H1 (cell line): ENCODE measurements around the gene OR51T1. TPM values are rescaled to one million over a fixed set of nuclear protein-coding genes. Genes with fewer than 3 reads are reported as not detected.

Experiments
- CTCF ChIA-PET: fragments of 300-600 bp; sonication (Branson Sonifier 250); formaldehyde crosslinking; loops from one replicate; lab custom pipeline; 2021; ENCODE audit not compliant: partially characterized antibody; lab: Charles Lee
- POLR2A ChIA-PET: fragments of 300-600 bp; sonication (Branson Sonifier 250); formaldehyde crosslinking; loops from one replicate; lab custom pipeline; 2021; ENCODE audit warnings: inconsistent platforms; ENCODE audit not compliant: partially characterized antibody; lab: Charles Lee
- DNase-seq, 2 experiments: peaks; one replicate each; pipeline versions ENCODE4 v3.0.0 to v3.0.0-alpha.2; 2010 to 2022; ENCODE audit warnings: low spot score in 2 of 2, low read depth in 1 of 2, mixed read lengths in 1 of 2
- FAIRE-seq: peaks from 2 replicates; lab custom pipeline; 2011; peaks lifted over from hg19 to GRCh38; lab: Jason Lieb, UNC
- H2AFZ ChIP-seq: 2 replicates; pipeline ENCODE4 v1.8.1; 2012; ENCODE audit warnings: low read length, inconsistent platforms
- H2AK5ac ChIP-seq: 2 replicates; pipeline ENCODE4 v1.6.1; 2013; ENCODE audit warnings: low read depth, low read length
- H2BK120ac ChIP-seq: replicated peaks from 2 replicates; pipeline ENCODE3; 2013; ENCODE audit warnings: low read depth, low read length, inconsistent platforms
- H2BK12ac ChIP-seq: 2 replicates; pipeline ENCODE4 v1.6.1; 2013; ENCODE audit warnings: low read depth, low read length
- H2BK15ac ChIP-seq: 2 replicates; pipeline ENCODE4 v1.6.1; 2013; ENCODE audit warnings: low read length
- H2BK20ac ChIP-seq: 2 replicates; pipeline ENCODE4 v1.6.1; 2013; ENCODE audit warnings: low read length
- H2BK5ac ChIP-seq: 2 replicates; pipeline ENCODE4 v1.6.1; 2013; ENCODE audit warnings: low read depth, low read length
- H3K14ac ChIP-seq: 2 replicates; pipeline ENCODE4 v1.6.1; 2013; ENCODE audit warnings: inconsistent platforms; ENCODE audit not compliant: insufficient read length
- H3K18ac ChIP-seq: 2 replicates; pipeline ENCODE4 v1.6.1; 2013; ENCODE audit warnings: low read length; ENCODE audit errors: extremely low read depth
- H3K23ac ChIP-seq: 2 replicates; pipeline ENCODE4 v1.6.1; 2013; ENCODE audit warnings: inconsistent platforms; ENCODE audit not compliant: insufficient read length
- H3K23me2 ChIP-seq: 2 replicates; pipeline ENCODE4 v1.6.1; 2013; ENCODE audit warnings: low read depth, low read length
- H3K27ac ChIP-seq: 2 replicates; pipeline ENCODE4 v1.6.1; 2011; ENCODE audit warnings: low read depth, low read length, inconsistent platforms
- H3K27me3 ChIP-seq, 4 experiments: replicated peaks in 1 of 4; 1 replicate in 1 of 4; 2 replicates in 3 of 4; pipeline versions ENCODE4 v1.6.1 to v1.8.1; 2011 to 2013; ENCODE audit warnings: low read length in 3 of 4, mild to moderate bottlenecking in 3 of 4, inconsistent platforms in 2 of 4, mixed read lengths in 2 of 4, moderate library complexity in 1 of 4; ENCODE audit not compliant: control insufficient read depth in 3 of 4, insufficient read depth in 3 of 4; ENCODE audit errors: extremely low read depth in 1 of 4
- H3K36me3 ChIP-seq, 4 experiments: 2 replicates each; pipeline versions ENCODE4 v1.6.1 to v1.8.1; 2011 to 2013; ENCODE audit warnings: mild to moderate bottlenecking in 4 of 4, low read length in 3 of 4, moderate library complexity in 2 of 4, control low read depth in 1 of 4, inconsistent platforms in 1 of 4; ENCODE audit not compliant: insufficient read depth in 4 of 4, control insufficient read depth in 2 of 4
- H3K4ac ChIP-seq: replicated peaks from 2 replicates; pipeline ENCODE3; 2013; ENCODE audit warnings: low read length, low read depth, mixed read lengths, inconsistent platforms; ENCODE audit not compliant: insufficient read length
- H3K4me1 ChIP-seq, 4 experiments: replicated peaks in 1 of 4; 1 replicate in 1 of 4; 2 replicates in 3 of 4; pipeline versions ENCODE4 v1.6.1 to v1.8.1; 2011 to 2013; ENCODE audit warnings: low read length in 3 of 4, inconsistent platforms in 2 of 4, mixed read lengths in 1 of 4; ENCODE audit not compliant: insufficient read depth in 4 of 4, control insufficient read depth in 3 of 4
- H3K4me2 ChIP-seq, 2 experiments: 2 replicates each; pipeline versions ENCODE4 v1.6.1 to v1.8.1; 2011 to 2013; ENCODE audit warnings: low read depth in 2 of 2, low read length in 2 of 2, control low read depth in 1 of 2, inconsistent platforms in 1 of 2, mild to moderate bottlenecking in 1 of 2; ENCODE audit not compliant: insufficient read depth in 1 of 2
- H3K4me3 ChIP-seq, 4 experiments: fragments of 200-600, 300-600 bp in 1 of 4; sonication (generic), shearing (Covaris generic), sonication (Bioruptor Twin) in 1 of 4; 2 replicates each; pipeline versions ENCODE4 v1.5.1 to v1.8.1; 2011 to 2016; ENCODE audit warnings: low read length in 4 of 4, low read depth in 3 of 4, control low read depth in 2 of 4, inconsistent platforms in 2 of 4, mild to moderate bottlenecking in 2 of 4, mixed read lengths in 1 of 4, moderate library complexity in 1 of 4; ENCODE audit not compliant: insufficient read depth in 2 of 4; ENCODE audit errors: extremely low read depth in 1 of 4
- H3K56ac ChIP-seq: replicated peaks from 2 replicates; pipeline ENCODE3; 2013; ENCODE audit warnings: low read depth, mild to moderate bottlenecking, mixed read lengths, low read length, inconsistent platforms; ENCODE audit not compliant: insufficient read length
- H3K79me1 ChIP-seq: 2 replicates; pipeline ENCODE4 v1.6.1; 2013; ENCODE audit warnings: low read depth, low read length, control low read depth
- H3K79me2 ChIP-seq, 2 experiments: 2 replicates each; pipeline versions ENCODE4 v1.6.1 to v1.8.1; 2012 to 2013; ENCODE audit warnings: low read length in 2 of 2, mild to moderate bottlenecking in 2 of 2, inconsistent platforms in 1 of 2; ENCODE audit not compliant: insufficient read depth in 2 of 2, control insufficient read depth in 1 of 2
- H3K9ac ChIP-seq, 4 experiments: replicated peaks in 1 of 4; 1 replicate in 1 of 4; 2 replicates in 3 of 4; pipeline versions ENCODE4 v1.6.1 to v1.8.1; 2011 to 2013; ENCODE audit warnings: low read depth in 3 of 4, low read length in 3 of 4, control low read depth in 2 of 4, mild to moderate bottlenecking in 2 of 4, moderate library complexity in 2 of 4, inconsistent platforms in 1 of 4; ENCODE audit errors: extremely low read depth in 1 of 4
- H3K9me3 ChIP-seq, 2 experiments: 2 replicates each; pipeline versions ENCODE4 v1.6.1 to v1.8.1; 2012 to 2013; ENCODE audit warnings: mild to moderate bottlenecking in 2 of 2, moderate library complexity in 2 of 2, control low read depth in 1 of 2, inconsistent platforms in 1 of 2, low read depth in 1 of 2, low read length in 1 of 2, mixed read lengths in 1 of 2; ENCODE audit not compliant: insufficient read depth in 2 of 2
- H4K20me1 ChIP-seq, 2 experiments: replicated peaks in 1 of 2; 2 replicates each; pipeline versions ENCODE3 to v1.8.1; 2011 to 2013; ENCODE audit warnings: inconsistent platforms in 2 of 2, low read length in 2 of 2, mild to moderate bottlenecking in 1 of 2; ENCODE audit not compliant: insufficient read depth in 2 of 2, control insufficient read depth in 1 of 2
- H4K5ac ChIP-seq: 2 replicates; pipeline ENCODE4 v1.6.1; 2013; ENCODE audit warnings: low read length, low read depth, mixed read lengths, inconsistent platforms; ENCODE audit not compliant: insufficient read length
- H4K8ac ChIP-seq: 2 replicates; pipeline ENCODE4 v1.8.0; 2013; ENCODE audit warnings: mild to moderate bottlenecking, moderate library complexity, low read length, inconsistent platforms; ENCODE audit not compliant: insufficient read depth; ENCODE audit errors: extremely low read depth
- H4K91ac ChIP-seq: replicated peaks from 2 replicates; pipeline ENCODE3; 2013; ENCODE audit warnings: low read length, mixed read lengths, inconsistent platforms; ENCODE audit not compliant: insufficient read length
- CBX5 ChIP-seq: fragments of 300-800, 300-1000 bp; sonication (generic); IDR thresholded peaks from 2 replicates; pipeline ENCODE4 v1.7.1; 2016; ENCODE audit warnings: antibody characterized with exemption, low read length, low read depth
- NRF1 ChIP-seq: IDR thresholded peaks from 2 replicates; pipeline ENCODE4 v1.6.1; 2011; ENCODE audit warnings: mild to moderate bottlenecking, low read depth, low read length, improper control_type of control experiment
- POLR2AphosphoS5 ChIP-seq: IDR thresholded peaks from 2 replicates; pipeline ENCODE4 v1.6.1; 2011; ENCODE audit warnings: low read depth, low read length
- POU5F1 ChIP-seq: IDR thresholded peaks from 2 replicates; pipeline ENCODE4 v1.6.1; 2011; ENCODE audit warnings: low read depth, mild to moderate bottlenecking, low read length, moderate library complexity
- whole genome bisulfite sequencing, 2 experiments: shearing (Covaris generic) in 1 of 2; methylation state at CpG; one replicate each; pipeline versions ENCODE4 v1.1.6 to v1.1.7; 2013 to 2015; ENCODE audit warnings: low lambda C conversion rate in 2 of 2, mixed read lengths in 2 of 2, inconsistent platforms in 1 of 2, low coverage in 1 of 2, missing lambda C conversion rate in 1 of 2; ENCODE audit not compliant: insufficient replicate concordance in 2 of 2, insufficient coverage in 1 of 2, insufficient read length in 1 of 2; ENCODE audit errors: extremely low coverage in 1 of 2, missing lambda C conversion rate in 1 of 2; 5-methylcytosine and 5-hydroxymethylcytosine counted together
- polyA plus RNA-seq, 7 experiments: library from polyadenylated mRNA; depleted of rRNA in 3 of 7; stranded (reverse) in 5 of 7; unstranded in 2 of 7; fragments of >200 nt in 5 of 7; fragments of 200-250 nt in 2 of 7; gene quantifications; 1 replicate in 5 of 7; 2 replicates in 1 of 7; 4 replicates in 1 of 7; pipeline versions ENCODE4 v1.2.1 to v1.2.3, GENCODE V29; 2011 to 2013; ENCODE audit warnings: missing spikeins in 2 of 7, mixed read lengths in 2 of 7
- total RNA-seq: library from RNA; stranded (reverse); fragmentation: NEBNext Ultra II Directional; extraction: Animal tissue kit (Norgen Biotek cat#: 25700); gene quantifications from 2 replicates; pipeline ENCODE4 v1.2.1, GENCODE V29; 2021

The OR51T1 gene
- total and polyA plus RNA-seq, 2 of the 8 experiments (the other 6 are each of a cell fraction or from before 2014, with no cell fraction given), result not detected

DNA sequence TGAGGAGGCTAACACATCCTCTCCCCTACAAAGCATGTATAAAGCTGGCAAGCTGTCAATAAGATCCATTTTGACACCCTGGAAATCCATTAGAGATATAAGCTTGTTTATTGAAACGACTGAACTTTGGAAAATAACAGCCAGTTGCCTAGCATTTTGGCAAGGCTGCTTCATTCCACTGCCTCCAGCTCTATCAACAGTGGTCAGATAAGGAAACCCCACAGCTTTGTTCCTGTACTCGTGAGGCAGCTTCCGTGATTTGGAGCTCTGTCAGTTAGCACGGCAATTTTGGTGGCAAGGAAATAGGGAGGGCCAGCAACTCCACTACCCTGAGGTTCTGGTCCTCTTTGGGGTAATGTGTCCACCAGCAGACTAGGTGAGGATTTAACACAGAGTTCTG lies 30.7 kb upstream of the OR51T1 start:
- Histone ChIP-seq H3K9me3 (peaks cover 2 to 5% of the 10 kb centered on the region in 2 experiments; a peak in 1 of 4 replicates), H2BK120ac (no peak overlapping the region), H2AFZ (0 out of 2 replicates have a peak overlapping the region, but pooled peaks have one; percentile 53), H2BK20ac (no peak overlapping the region), H3K27ac (no peak overlapping the region), H2BK15ac (no peak overlapping the region), H3K14ac (no peak overlapping the region), H3K4ac (no peak overlapping the region), H3K4me1 (no peaks in the 10 kb centered on the region), H3K79me1 (no peaks in the 10 kb centered on the region), H3K79me2 (no peaks in the 10 kb centered on the region), H3K23me2 (no peaks in the 10 kb centered on the region), H4K91ac (no peak overlapping the region), H2AK5ac (no peak overlapping the region), H3K36me3 (no peaks in the 10 kb centered on the region), H3K4me3 (no peak overlapping the region), H4K5ac (no peak overlapping the region), H3K9ac (no peak overlapping the region), H4K8ac (no peak overlapping the region), H3K27me3 (no peaks in the 10 kb centered on the region), H3K4me2 (no peak overlapping the region), H3K23ac (no peak overlapping the region), H3K18ac (no peak overlapping the region), H2BK5ac (no peak overlapping the region), H2BK12ac (no peak overlapping the region), H3K56ac (no peak overlapping the region), H4K20me1 (no peaks in the 10 kb centered on the region)
- TF ChIP-seq POU5F1, result no peak
- TF ChIP-seq NRF1, result no peak
- no peak for TF ChIP-seq POLR2AphosphoS5
- TF ChIP-seq CBX5, result no peak
- CTCF ChIA-PET, result interaction anchor here (0.9 kb wide), 1 partner anchor 12 kb away, joined by 3 read pairs; no protein-coding TSS in a partner anchor
- POLR2A ChIA-PET, result no interaction called here
- WGBS, 2 experiments, result 80% methylated on average over 4 of the region's 4 CpGs; no CpG with 5 or more reads in 1 of the 2 experiments
- no peak for FAIRE-seq
- no peak for DNase-seq
